GM21367 (cell line): ENCODE measurements around the gene CTNNBIP1.

ENCODE experiments used
- ATAC-seq: cut with Tn5 transposase; IDR thresholded peaks from one replicate; pipeline ENCODE4 v1.9.1; 2021; ENCODE audit not compliant: unreplicated experiment

Gene CTNNBIP1

GRCh38 chr1:9858293-9859035 is 51.6 kb downstream of the CTNNBIP1 start:
- ATAC-seq, result no peak

GRCh38 chr1:9855186-9855585 is 54.9 kb downstream of the CTNNBIP1 start:
- no peak for ATAC-seq

GRCh38 chr1:9853249-9853595 is 56.8 kb downstream of the CTNNBIP1 start:
- ATAC-seq, result no peak

GRCh38 chr1:9852410-9853248 is 57.4 kb downstream of the CTNNBIP1 start:
- no peak for ATAC-seq

- no peak for ATAC-seq
These were observed 58.1 kb downstream of the CTNNBIP1 start for GRCh38 chr1:9852004-9852403.

- ATAC-seq, result peak; percentile 20
These were observed 59.5 kb downstream of the CTNNBIP1 start for GRCh38 chr1:9850442-9851162.

- peak; percentile 53 for ATAC-seq
These were observed 60.2 kb downstream of the CTNNBIP1 start for GRCh38 chr1:9849691-9850441.

GRCh38 chr1:9848022-9848421 is 62.0 kb downstream of the CTNNBIP1 start:
- no peak for ATAC-seq

- no peak for ATAC-seq
These were observed 62.8 kb downstream of the CTNNBIP1 start for GRCh38 chr1:9847269-9847668.

- ATAC-seq, result no peak
These were observed 63.4 kb downstream of the CTNNBIP1 start for GRCh38 chr1:9846611-9847171.

- no peak for ATAC-seq
These were observed 64.2 kb downstream of the CTNNBIP1 start for GRCh38 chr1:9845914-9846313.

GRCh38 chr1:9844756-9845155 is 65.3 kb downstream of the CTNNBIP1 start:
- ATAC-seq, result no peak

GRCh38 chr1:9844106-9844505 is 66.0 kb downstream of the CTNNBIP1 start:
- no peak for ATAC-seq

- ATAC-seq, result no peak
These were observed 66.5 kb downstream of the CTNNBIP1 start for GRCh38 chr1:9843576-9843945.

- no peak for ATAC-seq
These were observed 67.1 kb downstream of the CTNNBIP1 start for GRCh38 chr1:9842781-9843575.

GRCh38 chr1:9842073-9842711 is 67.9 kb downstream of the CTNNBIP1 start:
- ATAC-seq, result no peak

GRCh38 chr1:9841460-9841859 is 68.6 kb downstream of the CTNNBIP1 start:
- no peak for ATAC-seq

GRCh38 chr1:9840176-9840575 is 69.9 kb downstream of the CTNNBIP1 start:
- no peak for ATAC-seq

- no peak for ATAC-seq
These were observed 71.1 kb downstream of the CTNNBIP1 start for GRCh38 chr1:9838946-9839345.

- no peak for ATAC-seq
These were observed 73.5 kb downstream of the CTNNBIP1 start for GRCh38 chr1:9836632-9836960.
